ENCODE results near the gene HNRNPA3.
A peak's percentile ranks its signal among the peaks of the same experiment; 100 is the strongest.
"Not testable (repeated sequence)": the region's sequence is repeated elsewhere in the genome, so short reads cannot be mapped to it uniquely, and the experiment has no call there.

The HNRNPA3 gene

GRCh38 chr2:177195194-177195593, 17.4 kb upstream of the HNRNPA3 start:
- H3K4me3 ChIP-seq (ENCODE audit: low read depth, low read length) = no peak overlapping the region
- no peak for DNase-seq (ENCODE audit: low read depth)
- no peak for TF ChIP-seq MYC (IDR thresholded peaks at IDR 0.05; ENCODE audit: low read depth, low read length)
- TF ChIP-seq CTCF (IDR thresholded peaks at IDR 0.05; ENCODE audit: low read depth, low read length) = no peak
- TF ChIP-seq MAX (IDR thresholded peaks at IDR 0.05; ENCODE audit: low read depth, low read length) = no peak
- no peak for TF ChIP-seq POLR2A (IDR thresholded peaks at IDR 0.05; ENCODE audit: extremely low read depth, insufficient read length)

- not testable (repeated sequence) for H3K4me3 ChIP-seq (ENCODE audit: low read depth, low read length); DNase-seq (ENCODE audit: low read depth)
These were observed 12.2 kb upstream of the HNRNPA3 start for GRCh38 chr2:177200419-177200818.

GRCh38 chr2:177201919-177202346, 10.7 kb upstream of the HNRNPA3 start:
- no peak for TF ChIP-seq MAX (IDR thresholded peaks at IDR 0.05; ENCODE audit: low read depth, low read length)
- TF ChIP-seq POLR2A (IDR thresholded peaks at IDR 0.05; ENCODE audit: extremely low read depth, insufficient read length) = no peak
- no peak for TF ChIP-seq MYC (IDR thresholded peaks at IDR 0.05; ENCODE audit: low read depth, low read length)
- no peak for TF ChIP-seq CTCF (IDR thresholded peaks at IDR 0.05; ENCODE audit: low read depth, low read length)
- H3K4me3 ChIP-seq (ENCODE audit: low read depth, low read length) = no peak overlapping the region
- no peak for DNase-seq (ENCODE audit: low read depth)

- no peak for DNase-seq (ENCODE audit: low read depth)
- no peak for TF ChIP-seq POLR2A (IDR thresholded peaks at IDR 0.05; ENCODE audit: extremely low read depth, insufficient read length)
- no peak for TF ChIP-seq CTCF (IDR thresholded peaks at IDR 0.05; ENCODE audit: low read depth, low read length)
- TF ChIP-seq MAX (IDR thresholded peaks at IDR 0.05; ENCODE audit: low read depth, low read length) = no peak
- no peak for TF ChIP-seq MYC (IDR thresholded peaks at IDR 0.05; ENCODE audit: low read depth, low read length)
- H3K4me3 ChIP-seq (ENCODE audit: low read depth, low read length) = no peak overlapping the region
These were observed 8.2 kb upstream of the HNRNPA3 start for GRCh38 chr2:177204417-177204816.

GRCh38 chr2:177207101-177207500, 5.5 kb upstream of the HNRNPA3 start:
- TF ChIP-seq POLR2A (IDR thresholded peaks at IDR 0.05; ENCODE audit: extremely low read depth, insufficient read length) = no peak
- no peak for TF ChIP-seq CTCF (IDR thresholded peaks at IDR 0.05; ENCODE audit: low read depth, low read length)
- no peak for TF ChIP-seq MAX (IDR thresholded peaks at IDR 0.05; ENCODE audit: low read depth, low read length)
- TF ChIP-seq MYC (IDR thresholded peaks at IDR 0.05; ENCODE audit: low read depth, low read length) = no peak
- no peak overlapping the region for H3K4me3 ChIP-seq (ENCODE audit: low read depth, low read length)
- DNase-seq (ENCODE audit: low read depth) = no peak

GRCh38 chr2:177211169-177211568, 1.4 kb upstream of the HNRNPA3 start:
- H3K4me3 ChIP-seq (ENCODE audit: low read depth, low read length) = peak overlapping the region; percentile 87
- peak; percentile 26 for DNase-seq (ENCODE audit: low read depth)
- TF ChIP-seq POLR2A (IDR thresholded peaks at IDR 0.05; ENCODE audit: extremely low read depth, insufficient read length) (no peak), MAX (IDR thresholded peaks at IDR 0.05; ENCODE audit: low read depth, low read length) (no peak), MYC (IDR thresholded peaks at IDR 0.05; ENCODE audit: low read depth, low read length) (no peak), CTCF (IDR thresholded peaks at IDR 0.05; ENCODE audit: low read depth, low read length) (no peak)

Measured in NB4 (cell line).